HCEC 1CT (cell line): ENCODE data around the gene KPNA1.
A peak's percentile ranks its signal among the peaks of the same experiment; 100 is the strongest.
"Not testable (repeated sequence)": the region's sequence is repeated elsewhere in the genome, so short reads cannot be mapped to it uniquely, and the experiment has no call there.

Source experiments
- DNase-seq: peaks from one replicate; pipeline ENCODE4 v3.0.0-alpha.2; 2017

KPNA1 gene

GRCh38 chr3:122468896-122469533 is 45.7 kb downstream of the KPNA1 start:
- no peak for DNase-seq

- no peak for DNase-seq
These were observed 48.0 kb downstream of the KPNA1 start for GRCh38 chr3:122466701-122467240.

GRCh38 chr3:122464659-122465058 is 50.1 kb downstream of the KPNA1 start:
- DNase-seq = no peak

DNA sequence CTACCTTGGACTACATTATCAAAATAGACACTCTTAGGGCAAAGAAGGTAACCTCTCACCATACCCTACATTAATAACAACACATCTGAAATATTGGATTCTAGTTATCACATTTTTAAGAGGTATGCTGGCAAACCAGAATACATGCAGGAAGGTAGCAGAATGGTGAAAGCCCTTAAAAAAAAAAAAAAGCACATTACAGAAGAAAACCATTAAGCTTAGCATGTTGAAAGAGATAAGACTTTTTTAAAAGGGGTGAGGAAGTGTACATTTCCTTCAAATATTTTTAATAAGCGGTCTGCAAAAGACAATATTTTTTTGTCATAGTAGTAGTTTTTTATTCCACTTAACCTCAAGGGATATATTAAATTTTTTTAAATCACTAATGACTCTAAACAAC is 52.3 kb downstream of the KPNA1 start:
- no peak for DNase-seq

DNA sequence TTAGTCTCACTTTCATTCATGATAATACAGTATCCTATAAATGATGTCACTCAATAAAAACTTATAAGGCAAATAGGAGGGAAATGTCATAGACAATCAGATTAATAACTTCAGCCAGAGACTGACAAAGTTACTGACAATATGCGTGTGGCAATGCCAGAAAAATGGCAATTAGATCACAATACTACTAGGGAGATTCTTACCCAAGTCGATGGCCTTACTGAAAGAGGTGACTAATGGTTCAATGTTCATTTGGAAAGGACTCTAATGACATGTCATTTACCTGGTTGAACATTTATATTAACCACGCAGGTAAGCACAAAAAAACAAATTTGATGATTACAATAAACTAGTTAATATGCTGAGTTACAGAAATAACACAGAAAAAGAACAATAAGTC is 52.9 kb downstream of the KPNA1 start:
- no peak for DNase-seq

DNA sequence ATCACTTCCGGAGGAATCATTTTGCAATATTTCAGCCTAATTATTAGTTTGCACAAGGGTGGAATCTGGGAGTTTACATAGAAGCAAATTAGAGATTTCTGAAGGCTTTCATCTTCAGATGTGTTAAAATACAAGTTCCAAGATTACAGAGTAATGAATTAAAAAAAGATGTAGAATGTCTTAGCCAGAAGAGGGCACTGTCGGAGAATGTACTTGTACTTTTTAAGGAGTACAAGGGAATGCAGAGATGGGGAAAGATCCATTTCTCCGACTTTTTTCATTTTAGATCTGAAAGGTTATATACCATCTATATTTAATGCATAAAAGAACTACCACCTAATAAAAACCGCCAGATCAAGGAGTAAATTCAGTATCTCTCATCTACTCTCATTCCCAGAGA is 55.7 kb downstream of the KPNA1 start:
- peak; percentile 57 for DNase-seq

GRCh38 chr3:122457706-122458105 is 57.0 kb downstream of the KPNA1 start:
- no peak for DNase-seq

DNA sequence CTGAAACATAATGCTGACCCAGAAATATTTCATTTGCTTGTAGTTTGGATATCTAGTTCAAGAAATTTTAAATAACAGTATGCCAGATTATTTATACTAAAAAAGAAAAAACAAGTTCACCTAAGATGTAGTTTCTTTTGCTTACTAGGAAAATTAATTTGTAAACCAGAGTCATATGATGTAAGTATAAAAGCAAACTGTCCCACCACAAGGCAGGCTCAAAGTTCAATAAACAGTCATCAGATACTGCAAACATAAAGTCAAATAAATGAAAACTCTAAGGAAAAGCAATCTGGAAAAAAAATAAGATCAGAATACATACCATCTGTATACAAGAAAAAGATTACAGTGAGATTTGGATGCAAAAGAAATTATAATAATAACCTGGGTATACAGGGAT is 58.7 kb downstream of the KPNA1 start:
- no peak for DNase-seq

GRCh38 chr3:122451371-122451770 is 63.4 kb downstream of the KPNA1 start:
- DNase-seq = no peak

DNA sequence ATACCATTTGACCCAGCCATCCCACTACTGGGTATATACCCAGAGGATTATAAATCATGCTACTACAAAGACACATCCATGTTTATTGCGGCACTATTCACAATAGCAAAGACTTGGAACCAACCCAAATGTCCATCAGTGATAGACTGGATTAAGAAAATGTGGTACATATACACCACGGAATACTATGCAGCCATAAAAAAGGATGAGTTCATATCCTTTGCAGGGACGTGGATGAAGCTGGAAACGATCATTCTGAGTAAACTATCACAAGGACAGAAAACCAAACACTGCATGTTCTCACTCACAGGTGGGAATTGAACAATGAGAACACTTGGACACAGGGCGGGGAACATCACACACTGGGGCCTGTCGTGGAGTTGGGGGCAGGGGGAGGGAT is 66.5 kb downstream of the KPNA1 start:
- not testable (repeated sequence) for DNase-seq

- DNase-seq = not testable (repeated sequence)
These were observed 70.2 kb downstream of the KPNA1 start for GRCh38 chr3:122444491-122444887.

- not testable (repeated sequence) for DNase-seq
These were observed 70.8 kb downstream of the KPNA1 start for GRCh38 chr3:122443762-122444490.

DNA sequence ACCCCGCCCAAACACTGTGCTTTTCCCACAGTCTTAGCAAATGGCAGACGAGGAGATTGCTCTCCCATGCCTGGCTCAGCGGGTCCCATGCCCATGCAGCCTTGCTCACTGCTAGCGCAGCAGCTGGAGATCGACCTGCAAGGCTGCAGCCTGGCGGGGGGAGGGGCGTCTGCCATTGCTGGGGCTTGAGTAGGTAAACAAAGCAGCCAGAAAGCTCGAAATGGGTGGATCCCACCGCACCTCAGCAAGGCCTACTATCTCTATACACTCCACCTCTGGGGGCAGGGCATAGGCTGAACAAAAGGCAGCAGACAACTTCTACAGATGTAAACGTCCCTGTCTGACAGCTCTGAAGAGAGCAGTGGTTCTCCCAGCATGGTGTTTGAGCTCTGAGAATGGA is 71.6 kb downstream of the KPNA1 start:
- DNase-seq = no peak

DNA sequence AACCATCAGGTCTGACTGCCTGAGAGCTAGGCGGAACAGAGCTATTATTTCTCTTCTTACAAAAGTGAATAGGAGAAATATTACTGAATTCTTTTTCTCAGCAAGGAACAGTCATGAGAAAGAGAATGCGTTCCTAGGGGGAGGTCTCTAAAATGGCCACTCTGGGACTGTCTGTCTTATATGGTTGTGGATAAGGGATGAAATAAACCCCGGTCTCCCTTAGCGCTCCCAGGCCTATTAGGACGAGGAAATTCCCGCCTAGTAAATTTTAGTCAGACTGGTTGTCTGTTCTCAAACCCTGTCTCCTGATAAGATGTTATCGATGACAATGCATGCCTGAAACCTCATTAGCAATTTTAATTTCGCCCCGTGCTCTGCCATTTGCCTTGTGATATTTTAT is 78.8 kb downstream of the KPNA1 start:
- DNase-seq = no peak

DNA sequence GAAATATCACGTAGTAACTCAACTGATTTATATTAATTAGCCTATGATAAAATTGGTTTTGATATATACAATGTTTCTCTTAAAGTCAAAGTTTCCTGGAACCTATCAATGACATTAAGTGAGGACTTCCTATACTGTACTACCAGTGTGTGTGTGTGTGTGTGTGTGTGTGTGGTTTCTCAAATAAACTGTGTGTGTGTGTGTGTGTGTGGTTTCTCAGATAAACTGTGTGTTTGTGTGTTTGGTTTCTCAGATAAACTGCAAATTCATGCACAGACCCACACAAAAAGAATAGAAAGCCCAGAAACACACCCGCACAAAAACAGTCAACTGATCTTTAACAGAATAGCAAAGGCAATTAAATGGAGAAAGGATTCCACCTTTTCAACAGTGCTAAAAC is 84.4 kb downstream of the KPNA1 start:
- no peak for DNase-seq

DNA sequence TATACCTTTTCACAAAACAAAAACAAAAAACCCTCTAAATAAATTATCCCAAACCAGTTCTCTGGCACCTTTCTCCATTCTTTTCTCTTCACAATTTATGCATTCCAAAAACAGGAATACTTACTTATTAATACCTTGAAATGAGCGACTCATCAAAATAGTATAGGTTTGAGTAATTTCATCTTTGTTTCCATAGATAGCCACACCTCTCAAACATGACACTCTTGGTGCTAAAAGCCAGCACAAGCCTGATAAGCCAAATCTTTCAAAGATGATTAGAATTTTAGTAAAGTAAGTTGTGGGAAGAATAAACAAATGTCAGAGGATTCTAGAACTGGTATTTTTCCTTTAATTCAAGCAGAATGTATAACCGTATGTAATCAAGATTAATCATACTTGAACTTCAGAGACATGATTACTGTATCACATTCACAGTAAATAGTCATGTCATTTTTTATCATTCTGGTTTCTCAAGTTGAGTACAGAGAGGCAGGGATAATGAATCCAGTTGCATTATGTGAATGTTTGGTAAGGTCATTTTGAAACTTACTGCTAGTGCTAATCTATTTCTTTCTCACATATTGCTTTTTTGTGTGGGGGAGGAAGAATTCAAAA is 86.8 kb downstream of the KPNA1 start:
- peak; percentile 29 for DNase-seq

GRCh38 chr3:122421836-122422235 is 92.9 kb downstream of the KPNA1 start:
- DNase-seq = no peak

GRCh38 chr3:122421101-122421500 is 93.6 kb downstream of the KPNA1 start:
- no peak for DNase-seq

DNA sequence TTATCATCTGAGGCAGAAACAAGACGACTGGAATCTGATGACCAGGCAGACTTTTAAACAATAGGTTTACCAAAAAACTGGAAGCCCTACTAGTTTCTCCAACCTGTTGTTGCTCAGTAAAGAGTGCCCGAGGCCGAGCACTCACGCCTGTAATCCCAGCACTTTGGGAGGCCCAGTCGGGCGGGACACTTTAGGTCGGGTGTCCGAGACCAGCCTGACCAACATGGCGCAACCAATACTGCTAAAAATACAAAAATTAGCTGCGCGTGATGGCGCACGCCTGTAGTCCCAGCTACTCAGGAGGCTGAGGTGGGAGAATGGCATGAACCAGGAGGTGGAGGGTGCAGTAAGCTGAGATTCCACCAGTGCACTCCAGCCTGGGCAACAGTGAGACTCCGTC is 97.8 kb downstream of the KPNA1 start:
- no peak for DNase-seq

DNA sequence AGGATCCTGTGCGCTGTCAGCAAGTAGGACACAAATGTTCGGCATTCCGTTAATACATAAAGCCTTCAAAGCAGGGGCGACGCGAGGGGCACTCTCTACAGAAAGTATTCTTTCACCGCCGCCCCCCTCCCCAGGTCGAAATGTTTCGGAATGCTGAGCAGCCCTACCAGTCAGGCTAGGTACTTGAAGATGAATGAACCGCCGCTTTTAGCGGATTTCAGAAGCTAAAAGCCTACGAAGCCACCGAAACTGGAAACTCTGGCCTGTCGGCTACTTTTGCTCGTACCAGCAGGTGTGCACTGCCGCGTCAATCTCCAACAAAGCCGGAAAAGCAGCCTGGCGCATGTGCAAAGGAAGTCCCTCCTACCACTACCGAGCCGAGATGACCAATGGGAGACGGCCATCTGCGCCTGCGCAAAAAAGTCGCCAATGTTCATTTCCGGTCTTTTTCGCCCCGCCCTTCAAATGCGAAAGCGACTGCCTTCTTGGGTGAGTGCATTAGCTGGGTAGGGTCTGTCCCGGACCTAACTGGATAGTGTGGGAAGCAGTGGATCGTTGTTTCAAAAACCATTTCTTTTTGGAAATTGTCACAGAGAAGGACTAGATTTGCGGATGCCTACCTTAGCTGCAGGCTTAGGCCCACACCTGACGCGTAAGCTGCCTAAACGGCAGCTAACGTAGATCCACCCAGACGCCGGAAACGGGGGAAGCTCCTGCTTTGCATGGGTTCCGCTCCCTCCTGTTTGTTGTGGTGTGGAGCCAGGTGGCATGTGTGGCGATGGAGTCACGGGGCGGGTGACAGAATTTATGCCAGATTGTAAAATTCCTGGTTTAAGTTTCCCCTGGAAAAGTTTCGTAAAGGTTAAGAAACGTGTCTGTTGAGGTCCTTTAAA is 98.7 kb downstream of the KPNA1 start, which contains the start of gene WDR5B:
Gene WDR5B (minus strand): TSS at position 301 of the 893 bp plus-strand sequence. CDS start 534 bp downstream, outside the sequence.
- peak; percentile 93 for DNase-seq

DNA sequence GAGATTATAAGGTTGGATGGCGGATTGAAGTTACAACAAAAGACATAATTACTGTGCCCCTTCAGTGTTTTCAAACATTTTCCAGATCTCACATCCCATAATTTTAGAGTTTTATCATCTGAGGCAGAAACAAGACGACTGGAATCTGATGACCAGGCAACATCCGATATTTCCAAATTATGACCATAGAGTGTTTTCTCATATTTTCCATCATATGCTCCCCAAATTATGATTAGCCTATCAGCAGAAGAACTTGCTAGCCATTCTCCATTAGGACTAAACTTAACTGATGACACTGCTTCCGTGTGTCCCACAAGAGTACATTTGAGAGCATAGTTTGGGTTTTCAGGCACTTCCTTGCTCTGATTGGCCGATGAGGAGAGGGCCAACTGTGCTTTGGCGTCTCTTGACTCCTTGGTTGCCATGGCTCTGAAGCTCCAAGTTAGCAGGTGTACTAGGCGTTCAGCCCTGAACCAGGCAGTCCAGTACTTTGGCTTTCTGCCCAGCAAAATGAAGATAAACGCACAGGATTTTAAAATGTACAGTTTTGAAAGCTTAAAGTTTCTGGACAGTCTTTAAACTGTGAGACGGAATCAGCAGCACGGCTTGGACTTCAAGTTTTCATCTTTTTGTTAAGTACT is 99.5 kb downstream of the KPNA1 start:
- peak; percentile 43 for DNase-seq

DNA sequence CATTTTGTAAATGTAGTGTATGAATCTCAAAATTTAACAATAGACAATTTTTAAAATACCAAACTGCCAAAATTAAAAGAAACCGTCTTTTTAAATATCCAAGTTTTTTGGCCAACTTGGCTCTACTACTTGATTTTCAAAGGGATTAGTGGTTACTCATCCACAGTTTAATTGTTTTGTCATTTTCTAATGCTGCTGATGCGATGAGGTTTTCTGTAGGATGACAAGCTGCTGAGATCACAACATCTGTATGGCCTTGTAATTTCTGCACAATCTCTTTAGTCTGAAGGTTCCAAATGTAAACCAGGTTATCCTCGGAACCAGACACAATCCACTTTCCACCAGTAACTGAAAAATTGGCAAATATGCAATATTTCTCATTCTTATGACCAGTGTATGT is 100.3 kb downstream of the KPNA1 start:
- DNase-seq = no peak
